GM18508 (cell line): Measurements from ENCODE around the gene DAB2IP.

ENCODE experiments used
- ATAC-seq: cut with Tn5 transposase; IDR thresholded peaks from one replicate; pipeline ENCODE4 v1.9.1; 2021; ENCODE audit warnings: moderate number of reproducible peaks; ENCODE audit not compliant: insufficient read depth, unreplicated experiment

DAB2IP gene

DNA sequence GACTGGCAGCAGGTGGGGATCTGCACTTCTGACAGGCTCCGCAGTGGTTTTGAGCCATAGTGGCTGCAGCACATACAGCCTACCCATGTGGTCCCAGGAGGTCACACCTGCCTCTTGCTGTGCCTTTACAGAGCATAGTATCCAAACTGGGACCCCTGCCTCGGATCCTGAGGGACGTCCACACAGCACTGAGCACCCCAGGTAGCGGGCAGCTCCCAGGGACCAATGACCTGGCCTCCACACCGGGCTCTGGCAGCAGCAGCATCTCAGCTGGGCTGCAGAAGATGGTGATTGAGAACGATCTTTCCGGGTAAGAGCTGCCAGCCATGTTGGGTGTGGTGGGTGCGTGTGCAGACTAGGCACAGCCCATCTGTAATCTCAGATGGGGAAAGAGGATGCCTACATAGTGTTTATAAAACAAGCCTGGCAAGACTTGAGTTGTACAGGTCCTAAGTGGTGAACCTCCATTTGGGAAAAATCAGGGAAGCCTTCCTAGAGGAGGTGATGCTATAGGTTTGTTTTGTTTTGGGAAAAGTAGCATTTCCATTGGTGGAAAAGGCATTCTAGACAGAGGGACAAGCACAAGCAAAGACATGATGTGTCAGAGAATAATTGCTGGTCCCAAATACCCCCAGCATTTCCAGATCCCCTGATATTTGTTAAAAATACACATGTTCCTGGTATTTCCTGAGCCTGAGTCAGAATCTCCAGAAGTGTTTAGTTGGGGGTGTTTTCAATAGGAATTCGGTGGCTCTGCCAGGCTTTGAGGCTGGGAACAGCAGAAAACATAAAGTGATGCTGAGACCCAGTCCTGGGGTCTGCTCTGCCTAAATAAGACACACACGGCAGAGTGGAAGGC is 119.2 kb downstream of the DAB2IP start:
- ATAC-seq = no peak

- ATAC-seq = no peak
These were observed 120.0 kb downstream of the DAB2IP start for GRCh38 chr9:121771418-121771817.

DNA sequence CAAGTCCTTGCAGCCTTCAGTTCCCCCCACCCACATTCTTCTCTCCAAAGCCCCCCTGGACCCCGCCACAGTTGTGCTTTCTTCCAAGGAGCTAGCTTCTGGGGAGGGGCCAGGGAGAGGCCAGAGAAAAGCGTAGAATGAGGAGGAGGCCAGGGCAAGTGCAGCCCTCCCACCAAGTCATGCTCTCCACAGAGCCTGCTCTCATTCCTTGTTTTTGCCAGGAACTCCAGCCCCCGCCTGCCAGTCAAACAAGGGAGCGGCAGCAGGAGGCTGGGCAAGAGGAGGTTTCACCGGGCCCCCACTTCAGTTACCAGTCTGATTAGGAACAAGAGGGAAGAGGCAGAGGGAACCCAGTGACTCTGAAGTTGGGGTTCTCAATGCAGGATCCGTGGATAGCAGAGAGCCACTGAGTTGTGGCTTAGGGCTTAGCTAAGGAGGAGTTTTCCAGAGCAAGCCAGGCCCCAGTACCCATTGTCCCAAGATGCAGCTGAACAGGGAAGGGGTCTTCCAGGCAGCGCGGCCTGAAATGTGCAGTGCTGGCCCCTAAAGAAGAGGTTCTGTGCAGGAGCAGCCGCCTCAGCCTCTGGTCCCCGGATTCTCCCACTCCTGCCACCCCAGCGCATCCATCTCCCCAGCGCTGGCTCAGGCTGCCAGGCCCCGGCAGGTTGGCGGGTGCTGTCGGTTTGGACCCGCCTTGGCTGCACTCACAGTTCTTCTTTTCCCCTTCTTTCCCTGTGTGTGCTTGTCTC is 120.6 kb downstream of the DAB2IP start:
- ATAC-seq = no peak

- ATAC-seq = no peak
These were observed 121.3 kb downstream of the DAB2IP start for GRCh38 chr9:121772600-121773285.

DNA sequence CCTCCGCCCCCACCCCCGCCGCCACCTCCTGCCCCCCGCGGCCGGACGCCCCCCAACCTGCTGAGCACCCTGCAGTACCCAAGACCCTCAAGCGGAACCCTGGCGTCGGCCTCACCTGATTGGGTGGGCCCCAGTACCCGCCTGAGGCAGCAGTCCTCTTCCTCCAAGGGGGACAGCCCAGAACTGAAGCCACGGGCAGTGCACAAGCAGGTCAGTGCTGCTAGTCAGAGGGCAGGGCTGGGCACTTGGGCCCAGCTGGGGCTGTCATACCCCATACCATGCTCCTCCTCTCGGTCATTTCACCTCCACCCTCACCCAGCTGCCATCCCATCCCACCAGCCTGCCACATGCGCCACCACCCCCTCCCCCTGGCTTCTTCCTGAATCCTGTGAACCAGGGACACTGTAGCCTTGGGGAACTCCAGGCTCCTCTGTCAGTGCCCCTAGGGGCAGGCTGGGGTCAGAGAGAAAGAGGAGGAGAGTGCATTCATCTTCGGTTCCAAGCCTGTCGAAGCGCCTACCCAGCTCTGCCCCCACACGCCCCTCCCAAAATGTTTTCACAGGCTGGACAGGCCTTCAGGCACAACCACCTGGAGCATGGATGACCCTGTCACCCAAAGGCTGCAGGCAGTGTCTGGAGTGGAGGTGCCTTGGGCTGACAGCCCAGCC is 122.0 kb downstream of the DAB2IP start:
- ATAC-seq = no peak

DNA sequence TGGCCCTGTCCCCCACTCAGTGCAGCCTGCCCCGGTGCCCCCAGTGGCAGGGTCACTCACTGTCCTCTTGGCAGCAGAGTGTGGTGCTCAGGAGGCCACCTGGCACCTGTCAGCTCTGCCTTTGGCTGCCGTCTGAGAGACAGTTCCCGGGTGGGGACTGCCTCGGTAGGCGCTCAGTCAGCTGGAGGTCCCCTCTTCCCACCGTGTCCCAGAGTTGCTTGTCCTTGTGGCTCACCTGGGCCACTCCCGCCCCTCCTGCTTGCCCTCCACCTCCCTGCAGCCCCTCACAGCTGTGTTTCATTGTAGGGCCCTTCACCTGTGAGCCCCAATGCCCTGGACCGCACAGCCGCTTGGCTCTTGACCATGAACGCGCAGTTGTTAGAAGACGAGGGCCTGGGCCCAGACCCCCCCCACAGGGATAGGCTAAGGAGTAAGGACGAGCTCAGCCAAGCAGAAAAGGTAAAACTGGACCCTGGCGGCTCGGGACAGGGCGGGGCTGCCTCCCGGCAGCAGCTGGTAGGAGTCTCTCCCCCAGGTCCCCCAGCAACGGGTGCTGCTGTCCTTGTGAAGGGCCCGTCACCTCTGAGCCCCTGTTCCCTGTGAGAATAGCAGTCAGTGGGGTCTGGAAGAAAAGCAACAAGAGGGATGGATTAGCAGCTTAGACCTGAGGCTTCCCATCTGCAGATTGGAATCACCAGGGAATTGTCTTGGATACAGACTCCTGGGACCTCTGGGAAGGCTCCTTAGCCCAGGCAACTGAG is 122.7 kb downstream of the DAB2IP start:
- ATAC-seq = no peak

- no peak for ATAC-seq
These were observed 123.5 kb downstream of the DAB2IP start for GRCh38 chr9:121774715-121775613.

DNA sequence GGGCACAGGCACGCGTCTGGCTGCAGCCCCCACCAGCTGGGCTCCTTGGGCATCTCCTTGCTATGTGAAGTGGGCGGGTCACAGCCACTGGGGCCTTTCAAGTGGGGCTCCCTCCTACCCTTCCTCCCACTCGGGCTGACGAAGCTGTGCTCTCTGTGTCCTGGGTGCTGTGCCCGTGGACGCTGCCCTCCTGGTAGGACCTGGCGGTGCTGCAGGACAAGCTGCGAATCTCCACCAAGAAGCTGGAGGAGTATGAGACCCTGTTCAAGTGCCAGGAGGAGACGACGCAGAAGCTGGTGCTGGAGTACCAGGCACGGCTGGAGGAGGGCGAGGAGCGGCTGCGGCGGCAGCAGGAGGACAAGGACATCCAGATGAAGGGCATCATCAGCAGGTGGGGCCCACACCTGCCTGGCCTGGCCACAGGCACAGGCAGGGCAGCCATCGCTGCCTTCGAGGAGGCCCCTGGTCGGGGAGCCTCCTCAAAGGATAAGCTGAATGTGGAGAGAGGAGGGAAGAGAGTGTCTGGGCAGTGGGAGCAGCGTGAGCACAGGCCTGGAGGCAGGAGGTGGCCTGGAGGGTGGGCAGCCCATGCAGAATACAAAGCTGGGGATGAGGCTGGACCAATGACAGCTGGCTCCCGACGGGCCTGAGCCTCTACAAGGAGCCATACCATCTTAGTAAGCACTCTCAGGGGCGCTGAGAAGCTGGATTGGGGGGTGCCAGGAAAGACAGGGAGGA is 124.7 kb downstream of the DAB2IP start:
- no peak for ATAC-seq

DNA sequence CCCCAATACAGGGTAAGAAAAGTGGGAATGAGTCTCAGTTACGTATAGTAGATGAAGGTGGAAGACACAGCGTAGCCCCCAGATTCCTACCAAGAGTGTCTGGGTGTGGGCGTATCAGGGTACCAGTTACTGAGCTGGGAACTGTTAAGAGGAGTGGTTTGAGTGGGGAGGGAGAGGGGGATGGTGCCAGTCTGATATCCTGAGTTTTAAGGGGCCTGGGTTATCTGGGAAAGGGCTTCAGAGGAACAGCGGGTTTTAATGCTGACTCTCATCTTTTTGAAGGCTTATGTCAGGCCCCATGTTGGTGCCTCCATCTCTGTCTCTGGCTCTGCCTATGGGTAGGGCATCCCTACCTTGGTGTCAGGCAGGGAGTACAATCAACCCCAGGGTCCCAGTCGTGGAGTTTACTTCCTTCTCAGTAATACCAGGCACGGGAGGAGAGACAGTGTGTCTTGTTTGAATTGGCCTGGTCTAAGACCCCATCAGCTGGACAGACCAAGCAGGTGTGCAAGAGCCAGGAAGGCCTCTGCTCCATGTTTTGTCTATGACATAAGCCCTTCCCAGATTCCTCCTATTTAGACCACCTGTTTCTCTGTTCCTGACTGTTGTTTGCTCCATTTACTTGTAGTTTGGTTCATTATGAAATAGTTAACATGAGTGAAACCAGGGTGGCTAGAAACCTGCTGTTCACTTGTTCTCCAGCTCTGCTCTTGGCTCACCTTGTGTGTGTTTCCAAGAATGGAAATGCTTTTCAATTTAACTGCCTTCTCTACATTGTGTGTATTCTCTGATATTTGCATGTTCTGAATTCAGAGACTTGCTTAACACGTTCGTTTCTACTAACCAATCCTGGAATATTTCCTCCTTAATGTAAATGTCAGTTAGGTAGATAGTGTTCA is 125.6 kb downstream of the DAB2IP start:
- no peak for ATAC-seq

GRCh38 chr9:121778252-121779225 is 127.1 kb downstream of the DAB2IP start:
- ATAC-seq = no peak

DNA sequence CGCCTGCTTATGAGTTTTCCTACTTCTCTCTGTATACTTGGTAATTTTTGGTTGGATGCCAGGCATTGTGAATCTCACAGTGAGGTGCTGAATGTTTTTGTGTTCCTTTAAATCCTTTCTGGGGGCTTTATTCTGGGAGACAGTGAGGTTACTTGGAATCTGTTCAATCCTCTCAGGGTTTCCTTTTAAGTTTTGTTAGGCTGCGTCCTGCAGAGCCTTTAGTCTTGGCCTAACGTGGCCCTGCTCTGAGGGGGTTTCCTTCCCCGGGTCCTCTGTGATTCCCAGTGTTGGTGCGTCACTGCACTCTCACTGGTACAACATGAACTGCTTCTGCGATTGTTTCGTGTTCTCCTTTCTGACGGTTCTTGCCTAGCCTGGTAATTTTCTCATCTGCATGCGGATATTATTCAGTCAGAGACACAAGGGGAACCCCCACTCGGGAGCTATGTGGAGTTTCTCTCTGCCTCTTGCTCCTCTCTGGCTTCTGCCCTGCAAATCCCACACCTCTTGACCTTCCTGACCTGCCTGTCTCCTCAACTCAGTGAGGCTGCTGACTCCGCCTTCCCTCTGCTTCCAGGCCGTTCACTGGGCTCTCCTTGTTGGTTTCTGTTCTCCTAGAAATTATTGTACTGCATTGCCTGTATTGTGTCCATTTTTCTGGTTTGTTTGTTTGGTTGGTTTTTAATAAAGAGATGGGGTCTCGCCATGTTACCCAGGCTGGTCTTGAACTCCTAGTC is 128.1 kb downstream of the DAB2IP start:
- ATAC-seq = no peak

- ATAC-seq = no peak
These were observed 129.0 kb downstream of the DAB2IP start for GRCh38 chr9:121780177-121781040.

DNA sequence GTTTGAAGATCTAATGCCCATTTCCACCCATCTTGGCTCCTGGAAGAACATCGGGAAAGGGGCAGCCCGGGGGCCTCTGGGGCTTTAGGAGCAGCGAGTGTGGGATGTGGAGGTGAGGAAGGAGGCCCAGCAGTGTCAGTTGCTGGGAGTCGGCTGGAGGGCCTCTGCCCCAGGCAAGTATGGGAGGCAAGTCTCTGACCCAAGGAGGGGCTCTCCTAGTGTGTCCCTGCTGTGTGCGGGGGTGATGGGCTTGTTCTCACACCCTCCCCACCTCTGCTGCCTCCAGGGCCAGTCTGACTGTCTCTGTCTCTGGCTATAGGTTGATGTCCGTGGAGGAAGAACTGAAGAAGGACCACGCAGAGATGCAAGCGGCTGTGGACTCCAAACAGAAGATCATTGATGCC is 129.7 kb downstream of the DAB2IP start:
- no peak for ATAC-seq

DNA sequence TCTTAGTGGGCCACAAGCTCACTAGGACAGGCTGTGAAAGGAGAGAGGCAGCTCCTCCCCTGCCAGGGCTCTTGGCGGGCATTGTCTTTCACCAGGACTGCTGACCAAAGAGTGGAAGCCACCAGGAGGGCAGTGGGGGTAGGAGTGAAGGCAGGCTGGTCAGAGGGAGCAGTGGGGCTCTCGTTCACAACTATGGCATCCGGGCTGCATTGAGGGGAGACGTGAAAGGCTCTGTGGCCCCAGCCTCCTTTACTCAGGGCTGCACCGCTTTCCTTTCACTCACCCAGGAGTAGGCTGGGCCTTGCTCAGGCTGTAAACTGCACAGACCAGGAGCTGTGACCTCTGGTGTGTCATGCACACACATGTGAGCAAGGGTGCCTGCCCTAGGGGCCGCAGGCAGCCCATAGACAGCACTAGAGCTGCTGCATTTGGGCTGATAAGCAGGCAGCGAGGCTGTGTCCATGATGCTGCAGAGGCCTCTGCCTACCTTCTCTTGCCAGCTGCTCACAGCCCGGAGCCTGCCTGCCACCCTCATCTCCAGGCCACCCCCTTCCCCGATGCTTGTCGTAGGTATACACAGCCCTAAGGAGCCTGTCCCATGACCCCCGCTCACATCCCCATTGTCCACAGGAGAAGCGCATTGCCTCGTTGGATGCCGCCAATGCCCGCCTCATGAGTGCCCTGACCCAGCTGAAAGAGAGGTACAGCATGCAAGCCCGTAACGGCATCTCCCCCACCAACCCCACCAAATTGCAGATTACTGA is 130.4 kb downstream of the DAB2IP start:
- ATAC-seq = no peak
